ENCODE data around the gene LRRC8B. TPM values are rescaled to one million over a fixed set of nuclear protein-coding genes. Genes with fewer than 3 reads are reported as not detected.
"Not testable (repeated sequence)": the region's sequence is repeated elsewhere in the genome, so short reads cannot be mapped to it uniquely, and the experiment has no call there.

The LRRC8B gene
- total RNA-seq, 1 experiment from 2014 or later, result 1.1 TPM

GRCh38 chr1:89538361-89538760 lies 13.7 kb downstream of the LRRC8B start:
- Histone ChIP-seq H3K36me3 (no peaks in the 10 kb centered on the region), H3K9me3 (no peaks in the 10 kb centered on the region), H3K27me3 (no peaks in the 10 kb centered on the region), H3K4me3 (no peak overlapping the region)
- no peak for DNase-seq

GRCh38 chr1:89539128-89539527 lies 14.5 kb downstream of the LRRC8B start:
- Histone ChIP-seq H3K36me3 (no peaks in the 10 kb centered on the region), H3K27me3 (no peaks in the 10 kb centered on the region), H3K9me3 (no peaks in the 10 kb centered on the region), H3K4me3 (no peak overlapping the region)
- no peak for DNase-seq

GRCh38 chr1:89540406-89540970 lies 15.9 kb downstream of the LRRC8B start:
- H3K9me3 ChIP-seq, result no peaks in the 10 kb centered on the region
- H3K4me3 ChIP-seq, result no peak overlapping the region
- no peak for DNase-seq
- no peaks in the 10 kb centered on the region for H3K36me3 ChIP-seq
- no peaks in the 10 kb centered on the region for H3K27me3 ChIP-seq

GRCh38 chr1:89542345-89542744 lies 17.7 kb downstream of the LRRC8B start:
- no peak for DNase-seq
- H3K9me3 ChIP-seq, result no peaks in the 10 kb centered on the region
- H3K36me3 ChIP-seq, result no peaks in the 10 kb centered on the region
- H3K4me3 ChIP-seq, result no peak overlapping the region
- no peaks in the 10 kb centered on the region for H3K27me3 ChIP-seq

- H3K4me3 ChIP-seq, H3K27me3 ChIP-seq, DNase-seq, H3K36me3 ChIP-seq, H3K9me3 ChIP-seq: not testable (repeated sequence)
These were observed 19.0 kb downstream of the LRRC8B start for GRCh38 chr1:89543632-89544031.

GRCh38 chr1:89545264-89546038 lies 20.8 kb downstream of the LRRC8B start:
- no peak for DNase-seq
- Histone ChIP-seq H3K4me3 (no peak overlapping the region), H3K27me3 (no peaks in the 10 kb centered on the region), H3K9me3 (no peaks in the 10 kb centered on the region), H3K36me3 (no peaks in the 10 kb centered on the region)

GRCh38 chr1:89546082-89546889 lies 21.7 kb downstream of the LRRC8B start:
- peak; percentile 41 for DNase-seq
- Histone ChIP-seq H3K36me3 (no peaks in the 10 kb centered on the region), H3K9me3 (no peaks in the 10 kb centered on the region), H3K4me3 (no peak overlapping the region), H3K27me3 (no peaks in the 10 kb centered on the region)

- H3K27me3 ChIP-seq, result no peaks in the 10 kb centered on the region
- H3K9me3 ChIP-seq, result no peaks in the 10 kb centered on the region
- H3K36me3 ChIP-seq, result no peaks in the 10 kb centered on the region
- no peak for DNase-seq
- no peak overlapping the region for H3K4me3 ChIP-seq
These were observed 22.4 kb downstream of the LRRC8B start for GRCh38 chr1:89546934-89547562.

GRCh38 chr1:89547563-89548116 lies 23.0 kb downstream of the LRRC8B start:
- no peaks in the 10 kb centered on the region for H3K9me3 ChIP-seq
- no peak overlapping the region for H3K4me3 ChIP-seq
- DNase-seq, result peak; percentile 42
- no peaks in the 10 kb centered on the region for H3K27me3 ChIP-seq
- H3K36me3 ChIP-seq, result no peaks in the 10 kb centered on the region

GRCh38 chr1:89548122-89548857 lies 23.7 kb downstream of the LRRC8B start:
- Histone ChIP-seq H3K4me3 (no peak overlapping the region), H3K27me3 (no peaks in the 10 kb centered on the region), H3K36me3 (no peaks in the 10 kb centered on the region), H3K9me3 (no peaks in the 10 kb centered on the region)
- DNase-seq, result no peak

GRCh38 chr1:89550995-89551394 lies 26.4 kb downstream of the LRRC8B start:
- H3K27me3 ChIP-seq, result no peaks in the 10 kb centered on the region
- H3K4me3 ChIP-seq, result no peak overlapping the region
- no peaks in the 10 kb centered on the region for H3K9me3 ChIP-seq
- no peak for DNase-seq
- no peaks in the 10 kb centered on the region for H3K36me3 ChIP-seq

- no peaks in the 10 kb centered on the region for H3K27me3 ChIP-seq
- no peaks in the 10 kb centered on the region for H3K9me3 ChIP-seq
- H3K36me3 ChIP-seq, result no peaks in the 10 kb centered on the region
- no peak overlapping the region for H3K4me3 ChIP-seq
- no peak for DNase-seq
These were observed 27.9 kb downstream of the LRRC8B start for GRCh38 chr1:89552471-89553081.

GRCh38 chr1:89553157-89553556 lies 28.5 kb downstream of the LRRC8B start:
- Histone ChIP-seq H3K4me3 (no peak overlapping the region), H3K36me3 (no peaks in the 10 kb centered on the region), H3K27me3 (no peaks in the 10 kb centered on the region)

GRCh38 chr1:89555550-89555949 lies 30.9 kb downstream of the LRRC8B start:
- H3K27me3 ChIP-seq, result no peaks in the 10 kb centered on the region
- no peaks in the 10 kb centered on the region for H3K36me3 ChIP-seq
- H3K9me3 ChIP-seq, result no peaks in the 10 kb centered on the region
- DNase-seq, result no peak
- H3K4me3 ChIP-seq, result no peak overlapping the region

More at GRCh38 chr1:89553157-89553556, 28.5 kb downstream of the LRRC8B start:
- H3K9me3 ChIP-seq, result no peaks in the 10 kb centered on the region
- DNase-seq, result no peak

GRCh38 chr1:89556726-89557444 lies 32.3 kb downstream of the LRRC8B start:
- DNase-seq, result no peak
- H3K4me3 ChIP-seq, result no peak overlapping the region
- H3K9me3 ChIP-seq, result no peaks in the 10 kb centered on the region
- H3K36me3 ChIP-seq, result no peaks in the 10 kb centered on the region
- H3K27me3 ChIP-seq, result no peaks in the 10 kb centered on the region

All from MG63 (cell line).